Osteocyte (in vitro differentiated cells): ENCODE results near the gene WDR18. TPM values are rescaled to one million over a fixed set of nuclear protein-coding genes. Genes with fewer than 3 reads are reported as not detected.

ENCODE experiments used
- DNase-seq: peaks from one replicate; pipeline ENCODE4 v3.0.0; 2021; ENCODE audit warnings: mixed read lengths; ENCODE audit not compliant: unreplicated experiment; ENCODE audit errors: extremely low spot score
- H3K27ac Mint-ChIP-seq: one replicate; pipeline ENCODE4 v1.8.0; 2021; ENCODE audit warnings: mild to moderate bottlenecking, mixed read lengths; ENCODE audit not compliant: unreplicated experiment
- H3K27me3 Mint-ChIP-seq: one replicate; pipeline ENCODE4 v1.8.0; 2021; ENCODE audit warnings: mixed read lengths; ENCODE audit not compliant: unreplicated experiment
- H3K36me3 Mint-ChIP-seq: one replicate; pipeline ENCODE4 v1.8.0; 2021; ENCODE audit warnings: mixed read lengths; ENCODE audit not compliant: unreplicated experiment
- H3K4me1 Mint-ChIP-seq: one replicate; pipeline ENCODE4 v1.8.0; 2021; ENCODE audit warnings: mixed read lengths; ENCODE audit not compliant: unreplicated experiment
- H3K4me3 Mint-ChIP-seq: one replicate; pipeline ENCODE4 v1.8.0; 2021; ENCODE audit warnings: mild to moderate bottlenecking, moderate library complexity, mixed read lengths; ENCODE audit not compliant: unreplicated experiment
- H3K9me3 Mint-ChIP-seq: one replicate; pipeline ENCODE4 v1.8.0; 2021; ENCODE audit warnings: mixed read lengths; ENCODE audit not compliant: unreplicated experiment
- total RNA-seq: library from RNA; stranded (reverse); gene quantifications from 2 replicates; pipeline ENCODE4 v1.2.1, GENCODE V29; 2021
- TF ChIP-seq, protein P1 (sequence below): fragments of 200-600 bp; sonication (generic); IDR thresholded peaks from 2 replicates; pipeline ENCODE4 v1.5.0; 2021; ENCODE audit warnings: antibody characterized with exemption, mild to moderate bottlenecking, moderate library complexity

WDR18 gene
- total RNA-seq, 1 donor from 2014 or later, result 61.2 TPM

- Mint-ChIP-seq H3K4me3 (no peak overlapping the region), H3K27ac (no peak overlapping the region)
- TF ChIP-seq, protein P1, sequence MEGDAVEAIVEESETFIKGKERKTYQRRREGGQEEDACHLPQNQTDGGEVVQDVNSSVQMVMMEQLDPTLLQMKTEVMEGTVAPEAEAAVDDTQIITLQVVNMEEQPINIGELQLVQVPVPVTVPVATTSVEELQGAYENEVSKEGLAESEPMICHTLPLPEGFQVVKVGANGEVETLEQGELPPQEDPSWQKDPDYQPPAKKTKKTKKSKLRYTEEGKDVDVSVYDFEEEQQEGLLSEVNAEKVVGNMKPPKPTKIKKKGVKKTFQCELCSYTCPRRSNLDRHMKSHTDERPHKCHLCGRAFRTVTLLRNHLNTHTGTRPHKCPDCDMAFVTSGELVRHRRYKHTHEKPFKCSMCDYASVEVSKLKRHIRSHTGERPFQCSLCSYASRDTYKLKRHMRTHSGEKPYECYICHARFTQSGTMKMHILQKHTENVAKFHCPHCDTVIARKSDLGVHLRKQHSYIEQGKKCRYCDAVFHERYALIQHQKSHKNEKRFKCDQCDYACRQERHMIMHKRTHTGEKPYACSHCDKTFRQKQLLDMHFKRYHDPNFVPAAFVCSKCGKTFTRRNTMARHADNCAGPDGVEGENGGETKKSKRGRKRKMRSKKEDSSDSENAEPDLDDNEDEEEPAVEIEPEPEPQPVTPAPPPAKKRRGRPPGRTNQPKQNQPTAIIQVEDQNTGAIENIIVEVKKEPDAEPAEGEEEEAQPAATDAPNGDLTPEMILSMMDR, result no peak
Observed at GRCh38 chr19:966485-967088, 17.6 kb upstream of the WDR18 start.

GRCh38 chr19:970695-971094 lies 13.4 kb upstream of the WDR18 start:
- Mint-ChIP-seq H3K9me3 (peaks cover 4% of the 10 kb centered on the region), H3K27ac (no peak overlapping the region), H3K27me3 (no peaks in the 10 kb centered on the region), H3K4me1 (no peaks in the 10 kb centered on the region), H3K36me3 (peaks cover 32% of the 10 kb centered on the region), H3K4me3 (no peak overlapping the region)
- DNase-seq, result no peak
- TF ChIP-seq, protein P1, result peak; percentile 64

More at GRCh38 chr19:966485-967088, 17.6 kb upstream of the WDR18 start:
- DNase-seq, result no peak
- Mint-ChIP-seq H3K9me3 (peaks cover 4% of the 10 kb centered on the region), H3K27me3 (no peaks in the 10 kb centered on the region), H3K36me3 (peaks cover 32% of the 10 kb centered on the region), H3K4me1 (peaks cover 18% of the 10 kb centered on the region)

- no peaks in the 10 kb centered on the region for H3K4me1 Mint-ChIP-seq
- no peaks in the 10 kb centered on the region for H3K27me3 Mint-ChIP-seq
- H3K9me3 Mint-ChIP-seq, result peaks cover 4% of the 10 kb centered on the region
- H3K36me3 Mint-ChIP-seq, result peaks cover 28% of the 10 kb centered on the region
- TF ChIP-seq, protein P1, result no peak
- no peak overlapping the region for H3K27ac Mint-ChIP-seq
- no peak overlapping the region for H3K4me3 Mint-ChIP-seq
- no peak for DNase-seq
Observed at GRCh38 chr19:971795-972194, 12.3 kb upstream of the WDR18 start.

DNA sequence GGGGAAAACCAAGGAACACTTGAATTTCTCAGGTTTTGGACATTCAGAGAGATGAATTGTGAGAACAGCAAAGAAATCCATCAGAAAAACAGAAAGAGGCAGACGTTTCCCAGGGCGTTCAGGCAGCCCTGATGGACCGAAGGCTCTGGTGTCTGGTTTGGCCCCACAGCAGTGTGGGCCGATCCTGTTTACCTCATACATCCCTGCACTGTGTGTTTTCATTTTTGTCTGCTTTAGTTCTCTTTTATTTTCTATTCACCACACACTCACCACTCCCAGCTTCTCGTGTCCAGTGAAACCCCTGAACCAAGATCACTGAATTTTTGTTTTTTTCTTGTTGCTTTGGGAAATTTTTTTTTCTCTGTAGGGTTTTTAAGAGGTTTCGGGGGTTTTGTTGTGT lies 11.9 kb upstream of the WDR18 start:
- H3K27ac Mint-ChIP-seq, result no peak overlapping the region
- no peaks in the 10 kb centered on the region for H3K27me3 Mint-ChIP-seq
- peaks cover 26% of the 10 kb centered on the region for H3K36me3 Mint-ChIP-seq
- DNase-seq, result no peak
- H3K4me3 Mint-ChIP-seq, result no peak overlapping the region
- TF ChIP-seq, protein P1, result no peak
- no peaks in the 10 kb centered on the region for H3K4me1 Mint-ChIP-seq
- H3K9me3 Mint-ChIP-seq, result peaks cover 4% of the 10 kb centered on the region

GRCh38 chr19:973726-974563 lies 10.2 kb upstream of the WDR18 start:
- peaks cover 4% of the 10 kb centered on the region for H3K9me3 Mint-ChIP-seq
- peaks cover 17% of the 10 kb centered on the region for H3K36me3 Mint-ChIP-seq
- H3K4me3 Mint-ChIP-seq, result no peak overlapping the region
- no peak overlapping the region for H3K27ac Mint-ChIP-seq
- DNase-seq, result no peak
- no peaks in the 10 kb centered on the region for H3K27me3 Mint-ChIP-seq
- TF ChIP-seq, protein P1, result no peak
- no peaks in the 10 kb centered on the region for H3K4me1 Mint-ChIP-seq
